Stimulated activated CD8-positive, alpha-beta memory T cell treated with anti-CD3 and anti-CD28 coated beads, Interleukin-7, amount 100 ng/mL, for 1 hour (primary cell): Measurements from ENCODE around the gene PIK3C2B.

Experiments
- DNase-seq, 2 donors: peaks; one replicate each; pipeline ENCODE4 v3.0.0-alpha.2; 2020; ENCODE audit warnings: low read depth in 2 of 2

The PIK3C2B gene

DNA sequence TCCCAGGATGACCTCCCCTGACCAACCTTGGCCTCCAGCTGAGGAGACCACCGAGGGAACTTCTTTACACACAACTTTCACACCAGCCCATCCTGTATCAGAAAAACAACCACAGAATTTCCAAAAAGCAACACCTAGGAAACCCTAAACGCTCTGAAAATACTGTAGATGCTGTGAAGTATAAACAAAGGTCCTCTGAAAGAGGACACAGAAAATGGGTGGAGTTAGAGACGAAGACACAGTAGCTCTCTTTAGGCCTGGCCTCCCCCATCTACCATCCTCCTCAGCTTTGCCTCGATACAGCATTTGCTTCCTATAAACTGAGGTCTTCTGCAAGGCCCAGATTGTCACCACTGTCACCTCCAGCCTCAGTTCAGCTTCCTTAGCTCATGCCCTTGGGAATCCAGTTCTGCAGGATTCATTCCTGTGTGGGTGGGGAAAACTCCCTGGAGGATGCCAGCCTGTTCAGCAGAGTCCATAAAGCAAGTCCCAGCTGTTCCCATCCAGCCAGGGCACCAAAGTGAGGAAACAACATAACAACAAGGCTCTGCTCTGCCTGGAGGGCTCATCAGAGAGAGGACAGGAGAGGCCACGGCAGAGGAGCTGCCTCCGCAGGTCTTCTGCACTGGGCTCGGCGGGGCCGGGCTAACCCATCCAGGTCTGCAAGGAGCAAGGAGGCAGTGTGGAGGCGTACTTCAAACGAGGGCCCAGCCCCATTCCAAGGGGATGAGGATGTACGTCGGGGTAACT, 15.0 kb downstream of the PIK3C2B start:
- DNase-seq: no peak

DNA sequence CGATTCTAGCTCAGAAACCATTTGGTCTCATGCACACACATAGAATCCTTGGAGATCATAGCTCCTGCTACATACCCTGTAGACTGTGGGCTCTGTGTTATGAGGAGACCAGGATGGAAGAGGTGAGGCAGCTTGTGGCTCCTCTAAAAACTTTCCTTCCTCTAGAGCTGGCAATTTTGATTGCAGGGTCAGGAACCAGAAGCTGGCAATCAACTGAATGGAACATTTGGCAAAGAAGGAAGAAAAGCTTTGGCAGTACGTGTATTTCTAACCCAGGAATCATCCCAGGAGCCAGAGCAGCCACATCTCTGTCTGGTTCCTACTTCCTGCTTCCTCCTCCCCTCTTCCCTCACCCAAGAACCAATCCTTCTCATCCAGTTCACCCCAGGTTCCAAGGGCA, 15.7 kb downstream of the PIK3C2B start:
- no peak for DNase-seq

DNA sequence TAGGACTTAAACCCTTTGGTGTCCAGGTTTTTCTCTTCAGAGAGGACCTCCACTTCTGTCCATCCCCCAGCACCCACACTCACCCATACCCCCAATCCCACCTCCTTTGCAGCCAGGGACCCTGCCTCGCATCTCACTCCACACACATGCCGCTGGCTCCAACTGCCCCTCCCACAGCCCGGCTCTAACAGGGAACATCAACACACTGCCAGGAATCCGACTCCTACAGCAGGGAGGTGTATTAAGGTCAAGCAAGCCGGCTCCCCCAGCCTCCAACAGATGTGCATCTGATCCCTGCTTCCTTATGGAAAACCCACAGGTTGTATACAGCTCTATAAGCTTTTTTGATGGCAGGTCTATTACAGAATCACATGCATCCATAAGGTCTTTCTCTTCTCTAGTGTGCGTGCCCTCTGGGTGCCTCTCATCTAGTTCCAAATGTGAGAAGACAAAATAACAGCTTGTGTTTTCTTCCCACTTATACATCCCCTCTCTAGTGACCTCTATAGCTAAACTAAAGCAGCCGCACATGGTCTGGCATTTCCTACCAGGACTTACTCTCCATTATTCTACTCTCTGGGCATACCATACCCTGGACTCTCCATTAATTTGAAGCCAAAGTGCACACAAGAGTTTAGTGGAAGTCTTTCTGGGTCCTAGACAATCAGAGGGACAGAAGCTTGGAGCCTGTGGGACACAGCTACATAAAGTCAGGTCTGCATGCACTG, 16.3 kb downstream of the PIK3C2B start:
- DNase-seq: no peak

DNA sequence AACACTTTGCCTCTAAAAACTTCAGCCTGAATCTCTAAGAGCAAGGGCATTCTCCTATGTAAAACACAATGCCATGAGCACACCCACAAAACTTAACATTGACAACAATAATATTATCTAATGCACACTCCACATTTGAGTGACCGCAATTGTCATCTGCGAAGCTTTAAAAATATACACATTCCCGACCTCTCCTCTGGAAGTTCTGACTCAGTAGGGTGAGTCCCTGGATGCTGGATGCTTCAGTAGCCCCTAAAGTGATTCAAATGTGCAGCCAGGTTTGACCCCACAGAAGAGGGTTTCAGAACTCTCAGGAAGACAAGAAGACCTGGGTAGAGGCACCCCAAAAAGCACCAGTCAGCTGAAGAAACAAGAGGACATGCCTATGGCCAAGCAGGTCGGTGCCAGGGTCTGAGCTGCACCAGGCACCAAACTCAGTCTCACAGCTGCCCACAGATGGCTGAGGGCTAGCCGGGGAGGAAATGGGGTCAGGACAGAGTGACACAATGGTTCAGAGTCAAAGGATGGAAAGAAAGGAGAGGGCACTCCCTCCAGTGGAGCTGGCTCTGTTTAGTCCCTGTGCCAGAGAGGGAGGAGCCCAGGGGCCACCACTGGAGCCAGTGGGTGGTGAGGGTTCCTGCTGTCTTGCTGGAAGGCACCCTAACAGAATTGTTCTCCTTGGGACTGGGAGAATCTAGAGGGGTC, 17.4 kb downstream of the PIK3C2B start:
- DNase-seq: no peak

DNA sequence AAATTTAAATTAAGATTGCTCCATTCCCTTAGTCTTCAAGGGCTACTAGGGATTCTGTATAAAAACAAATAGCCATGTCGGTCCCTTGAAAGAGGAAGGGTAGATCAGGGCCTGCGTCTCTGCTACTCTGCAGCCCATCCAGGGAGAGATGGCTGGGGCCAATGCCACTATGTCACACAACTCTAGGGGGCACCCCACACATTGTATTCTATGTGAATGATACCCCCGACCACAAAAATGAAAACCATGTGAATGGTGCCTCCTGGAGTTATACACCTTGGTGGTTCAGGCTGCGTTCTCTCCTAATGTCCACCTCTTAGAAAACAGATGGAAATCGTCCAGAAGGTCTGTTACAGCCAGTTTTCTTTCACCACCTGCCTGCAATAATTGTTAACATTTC, 18.0 kb downstream of the PIK3C2B start:
- no peak for DNase-seq

DNA sequence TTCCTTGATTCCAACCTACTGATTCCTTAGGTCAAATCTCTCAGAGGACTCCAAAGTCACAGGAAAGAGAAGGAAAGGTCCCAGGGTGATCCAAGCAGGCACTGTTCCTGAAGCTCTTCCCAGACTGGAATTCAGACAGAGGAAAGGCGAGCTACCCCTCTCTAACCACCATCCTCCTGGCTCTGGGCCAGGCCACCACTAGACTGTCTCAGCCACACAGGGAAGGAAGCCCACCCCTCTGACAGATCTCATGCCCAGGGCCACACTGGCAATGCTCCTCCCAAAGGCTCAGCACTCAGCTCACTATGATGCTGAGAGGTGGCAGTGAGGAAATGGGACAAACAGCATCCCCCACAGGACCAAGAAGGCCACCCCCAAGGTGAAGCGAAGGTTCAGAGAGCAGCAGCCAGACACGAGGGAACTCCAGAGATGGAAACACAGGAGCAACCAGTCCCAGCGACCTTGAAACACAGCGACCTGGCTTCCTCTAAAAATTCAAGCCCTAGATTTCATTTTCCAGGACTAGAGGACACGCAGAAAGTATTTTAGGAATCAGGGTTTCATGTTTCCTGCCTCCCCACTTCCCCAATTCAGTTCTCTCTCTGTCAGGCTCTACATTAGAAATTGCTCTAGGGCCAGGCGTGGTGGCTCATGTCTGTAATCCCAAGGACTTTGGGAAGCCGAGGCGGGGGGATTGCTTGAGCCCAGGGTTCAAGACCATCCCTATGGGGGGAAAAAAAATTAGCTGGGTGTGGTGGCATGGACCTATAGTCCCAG, 18.8 kb downstream of the PIK3C2B start:
- no peak for DNase-seq

DNA sequence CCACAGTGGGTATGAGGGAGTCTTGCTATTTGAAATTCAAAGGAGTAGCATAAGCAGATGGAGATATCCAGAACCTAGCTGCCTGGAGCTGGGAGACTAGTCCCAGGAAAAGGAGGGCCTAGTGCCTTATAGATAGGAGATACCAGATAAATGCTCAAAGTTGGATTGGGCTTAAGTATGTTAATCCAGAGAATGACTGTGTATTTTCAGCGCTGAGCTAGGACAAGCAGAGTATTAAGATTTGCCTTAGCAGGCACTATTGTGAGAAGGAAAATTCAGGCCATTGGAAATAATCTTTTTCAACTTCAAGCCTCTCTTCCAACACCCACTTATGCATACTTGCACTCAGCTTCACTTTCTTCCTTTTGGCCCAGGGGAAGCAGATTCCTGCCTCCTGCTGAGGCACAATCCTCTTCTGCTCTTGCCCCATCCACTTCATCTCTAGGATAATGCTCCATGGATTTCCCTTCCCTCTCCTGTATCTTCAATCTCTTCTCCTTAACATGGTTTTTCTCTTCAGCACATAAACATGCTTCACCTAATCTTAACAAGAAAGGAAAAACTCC, 21.1 kb downstream of the PIK3C2B start:
- DNase-seq: no peak

DNA sequence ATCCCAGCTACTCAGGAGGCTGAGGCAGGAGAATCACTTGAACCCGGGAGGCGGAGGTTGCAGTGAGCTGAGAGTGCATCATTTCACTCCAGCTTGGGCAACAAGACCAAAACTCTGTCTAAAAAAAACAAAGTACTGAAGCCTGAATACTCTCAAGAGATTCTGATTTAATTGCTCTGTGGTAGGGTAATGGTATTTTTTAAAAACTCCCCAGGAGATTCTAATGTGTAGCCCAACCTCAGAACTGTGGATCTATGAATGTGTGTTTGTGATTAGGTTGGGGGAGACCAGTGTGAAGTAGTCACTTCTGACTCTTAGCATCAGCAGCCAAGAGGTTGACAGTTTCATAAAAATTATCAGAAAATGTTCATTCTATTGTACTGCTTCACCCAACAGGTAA, 21.9 kb downstream of the PIK3C2B start:
- DNase-seq: no peak

DNA sequence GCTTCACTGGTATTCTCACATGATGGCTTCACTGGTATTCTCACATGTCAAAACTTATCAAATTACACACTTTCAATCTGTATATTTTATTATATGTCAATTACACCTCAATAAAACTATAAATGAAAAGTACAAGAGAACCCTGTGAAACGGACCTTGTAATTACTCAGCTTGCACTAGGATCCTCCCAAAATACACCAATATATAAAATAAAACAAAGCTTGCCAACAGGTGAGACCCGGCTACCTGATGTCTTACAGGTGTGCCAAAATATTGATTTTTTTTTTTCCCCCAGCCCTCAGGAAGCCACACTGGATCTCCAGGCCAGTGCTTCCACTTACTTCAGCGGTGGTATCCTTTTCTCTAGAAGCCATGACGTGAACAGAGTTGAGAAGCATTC, 22.9 kb downstream of the PIK3C2B start:
- DNase-seq: no peak

DNA sequence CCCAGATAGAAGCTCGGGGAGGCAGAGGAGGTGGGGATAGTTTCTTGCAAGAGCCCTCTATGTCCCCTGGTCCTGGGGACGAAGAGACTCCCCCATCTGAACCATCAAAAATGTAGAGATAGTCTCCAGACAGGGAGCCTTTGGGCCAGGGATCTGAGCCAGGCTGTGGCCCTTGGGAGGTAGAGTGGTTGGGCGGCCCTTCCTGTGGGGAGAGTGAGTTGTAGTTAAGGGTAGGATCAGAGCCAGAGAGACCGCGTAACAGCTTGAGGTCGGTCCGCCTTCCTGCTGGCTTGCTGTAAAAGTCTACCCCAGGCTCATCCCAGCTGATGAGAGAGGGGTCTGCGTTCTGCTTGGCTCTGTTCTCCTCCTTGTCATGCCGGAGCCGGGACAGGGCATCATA, 25.3 kb downstream of the PIK3C2B start:
- no peak for DNase-seq

DNA sequence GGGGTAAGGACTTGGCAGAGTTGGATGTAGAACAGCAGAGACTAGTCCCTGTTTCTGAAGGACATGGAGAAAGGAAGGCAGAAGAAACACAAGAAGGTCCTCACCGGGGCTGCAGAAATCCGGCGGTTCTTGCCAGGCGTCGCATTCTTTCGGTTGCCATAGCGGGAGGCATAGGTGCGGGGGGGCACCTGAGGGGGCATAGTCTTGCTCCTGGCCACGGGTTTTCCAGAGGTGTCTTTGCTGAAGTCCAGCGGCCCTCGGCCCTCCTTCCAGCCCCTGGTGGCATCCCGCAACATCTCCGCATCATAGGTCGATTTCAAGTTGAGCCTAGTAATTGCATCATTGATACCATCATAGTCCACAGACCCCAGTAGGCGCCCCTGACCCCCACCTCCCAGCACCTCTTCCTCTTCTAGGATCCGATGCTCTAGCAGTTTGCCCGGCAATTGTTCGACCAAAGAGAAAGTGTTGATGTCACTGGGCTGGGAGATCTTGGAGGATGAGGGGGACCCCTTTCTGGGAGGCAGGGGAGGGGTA, 25.8 kb downstream of the PIK3C2B start:
- no peak for DNase-seq

DNA sequence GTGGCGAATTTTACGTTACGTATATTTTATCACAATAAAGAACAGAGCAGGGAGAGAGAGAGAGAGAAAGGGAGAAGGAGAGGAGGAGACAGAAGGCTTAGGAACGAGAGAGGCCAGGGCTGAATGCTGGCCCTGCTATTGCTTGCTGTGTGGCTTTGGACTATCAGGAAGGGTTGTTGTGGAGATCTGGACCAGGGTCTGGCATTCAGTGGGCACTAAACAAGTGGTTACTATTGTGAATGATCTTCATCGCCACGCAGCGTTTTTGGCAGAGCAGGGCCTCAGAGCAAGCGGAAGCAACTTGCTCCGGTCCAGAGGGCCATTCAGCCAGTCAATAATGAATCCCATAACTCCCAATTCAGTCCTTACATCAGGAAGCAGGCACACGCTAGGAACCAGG, 26.4 kb downstream of the PIK3C2B start:
- DNase-seq: no peak

DNA sequence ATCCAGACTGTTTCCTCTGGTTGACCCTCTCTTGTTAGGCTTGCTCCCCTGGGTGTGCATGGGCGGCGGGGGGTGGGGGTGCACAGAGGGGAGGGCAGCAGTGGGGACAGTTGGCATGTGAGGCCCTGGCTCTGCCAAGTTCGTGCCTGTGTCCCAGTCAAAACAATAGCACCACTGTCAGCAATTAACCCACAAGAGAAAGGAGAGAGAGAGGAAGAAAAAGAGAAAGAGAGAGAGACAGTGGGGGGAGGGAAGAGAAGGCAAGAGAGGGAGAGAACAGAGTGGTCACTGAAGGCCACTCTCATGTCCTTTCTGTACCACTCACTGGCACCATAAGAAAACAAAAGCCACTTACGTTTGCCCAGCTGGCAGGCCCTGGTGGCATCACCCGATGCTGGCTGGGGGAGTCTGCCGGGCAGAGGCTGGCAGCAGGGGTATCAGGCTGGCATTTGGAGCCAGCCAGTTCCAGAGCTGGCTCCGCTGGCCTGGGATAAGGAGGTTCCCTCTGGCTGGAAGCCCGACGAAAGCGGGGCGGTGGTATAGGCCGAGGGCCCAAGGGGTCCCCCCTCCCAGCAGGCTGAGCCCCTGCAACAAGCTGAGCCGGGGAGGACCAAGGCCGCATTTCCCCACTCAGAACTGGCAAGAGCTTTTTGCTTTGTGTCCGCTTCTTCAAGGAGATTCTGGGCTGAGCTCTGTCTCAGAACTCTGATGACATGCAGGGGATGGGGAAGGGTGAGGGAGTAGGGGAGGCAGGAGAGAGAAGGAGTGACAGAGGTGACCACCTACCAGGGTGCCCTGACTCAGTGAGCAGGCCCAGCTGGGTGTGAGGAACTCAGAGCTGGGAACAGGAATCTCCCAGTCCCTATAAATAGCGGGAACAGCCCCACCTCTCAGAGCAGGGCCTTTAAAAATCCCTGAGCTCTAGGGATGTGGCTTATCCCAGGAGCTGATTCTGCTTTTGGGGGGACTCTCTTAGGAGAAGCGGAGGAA, 27.9 kb downstream of the PIK3C2B start:
- DNase-seq: no peak

DNA sequence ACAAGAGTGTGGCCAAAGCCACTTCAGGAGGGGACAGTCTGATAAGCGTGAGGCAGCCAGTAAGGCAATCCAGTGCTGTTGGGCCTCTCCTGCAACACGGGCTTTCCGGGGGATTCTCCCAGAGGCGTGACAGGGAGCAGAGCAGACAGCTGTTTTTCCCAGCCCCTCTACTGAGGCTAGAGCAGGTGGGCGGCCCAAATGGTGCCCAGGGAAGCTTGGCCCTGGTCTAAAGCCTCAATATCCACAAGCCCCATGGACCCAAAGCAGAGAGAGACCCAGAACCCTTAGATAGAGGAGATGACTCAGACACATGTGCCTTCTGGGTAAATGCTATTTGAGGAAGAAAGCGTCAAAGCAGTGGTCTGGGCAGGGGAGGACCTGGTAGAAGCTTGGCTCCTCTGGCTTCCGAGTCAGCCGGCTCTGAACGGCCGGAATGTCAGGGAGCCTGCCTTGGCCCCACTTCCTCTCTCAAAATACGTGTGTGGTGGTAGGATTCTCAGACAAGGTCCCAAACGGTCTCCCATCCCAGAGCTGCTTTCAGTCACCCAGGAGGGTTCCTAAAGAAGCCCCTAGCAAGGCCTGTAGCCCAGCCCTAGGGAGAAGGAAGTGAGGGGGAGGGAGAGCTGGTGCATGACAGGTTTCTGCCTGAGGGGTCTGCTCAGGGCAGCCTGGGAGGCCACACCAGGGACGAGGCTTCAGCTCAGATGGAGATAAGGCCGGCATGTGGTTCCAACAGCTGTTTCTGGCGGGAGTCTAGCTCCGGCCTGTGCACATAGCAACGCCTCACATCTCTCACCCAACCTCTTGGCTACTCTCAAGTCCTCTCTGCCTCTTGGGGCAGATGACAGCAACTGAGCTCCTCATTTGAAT, 28.8 kb downstream of the PIK3C2B start:
- DNase-seq: no peak

DNA sequence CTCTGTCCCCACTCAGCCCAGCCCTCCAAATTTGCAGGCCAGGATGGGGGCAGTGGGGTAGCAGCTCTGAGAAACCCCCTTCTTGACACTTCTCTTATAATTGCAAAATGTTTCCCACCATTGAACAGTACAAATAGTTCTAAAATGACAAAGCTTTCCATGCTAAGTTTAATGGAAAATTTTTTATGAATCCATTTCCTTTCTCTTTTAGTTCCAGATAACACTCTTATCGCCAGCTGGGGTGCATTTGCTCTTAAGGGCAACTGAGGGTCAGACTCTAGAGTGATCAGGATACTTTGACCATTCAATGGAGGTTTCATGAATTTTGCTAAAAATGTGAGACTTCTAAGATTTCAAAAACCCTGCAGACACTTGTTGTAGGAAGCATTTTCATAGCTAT, 29.9 kb downstream of the PIK3C2B start:
- no peak for DNase-seq

DNA sequence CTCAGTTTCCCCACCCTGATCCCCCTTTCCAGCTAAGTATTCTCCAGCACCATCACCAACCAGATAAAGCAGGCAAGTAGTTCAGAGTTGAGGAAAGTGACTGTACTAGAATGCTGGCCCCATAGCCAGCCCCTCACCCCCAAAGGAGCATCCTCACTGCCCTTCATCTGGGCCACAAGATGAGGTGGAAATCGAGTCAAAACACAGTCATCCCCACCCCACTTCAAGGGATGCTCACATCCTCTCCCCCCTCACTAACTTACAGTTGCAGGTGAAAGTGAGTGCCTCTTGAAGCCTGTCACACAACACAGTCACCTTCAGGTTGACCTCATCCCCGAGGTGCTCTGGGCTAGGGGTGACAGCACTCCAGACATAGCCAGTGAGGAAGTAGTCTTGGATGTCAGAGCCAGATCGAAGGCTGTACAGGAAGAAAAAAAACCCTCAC, 30.4 kb downstream of the PIK3C2B start:
- DNase-seq: no peak

DNA sequence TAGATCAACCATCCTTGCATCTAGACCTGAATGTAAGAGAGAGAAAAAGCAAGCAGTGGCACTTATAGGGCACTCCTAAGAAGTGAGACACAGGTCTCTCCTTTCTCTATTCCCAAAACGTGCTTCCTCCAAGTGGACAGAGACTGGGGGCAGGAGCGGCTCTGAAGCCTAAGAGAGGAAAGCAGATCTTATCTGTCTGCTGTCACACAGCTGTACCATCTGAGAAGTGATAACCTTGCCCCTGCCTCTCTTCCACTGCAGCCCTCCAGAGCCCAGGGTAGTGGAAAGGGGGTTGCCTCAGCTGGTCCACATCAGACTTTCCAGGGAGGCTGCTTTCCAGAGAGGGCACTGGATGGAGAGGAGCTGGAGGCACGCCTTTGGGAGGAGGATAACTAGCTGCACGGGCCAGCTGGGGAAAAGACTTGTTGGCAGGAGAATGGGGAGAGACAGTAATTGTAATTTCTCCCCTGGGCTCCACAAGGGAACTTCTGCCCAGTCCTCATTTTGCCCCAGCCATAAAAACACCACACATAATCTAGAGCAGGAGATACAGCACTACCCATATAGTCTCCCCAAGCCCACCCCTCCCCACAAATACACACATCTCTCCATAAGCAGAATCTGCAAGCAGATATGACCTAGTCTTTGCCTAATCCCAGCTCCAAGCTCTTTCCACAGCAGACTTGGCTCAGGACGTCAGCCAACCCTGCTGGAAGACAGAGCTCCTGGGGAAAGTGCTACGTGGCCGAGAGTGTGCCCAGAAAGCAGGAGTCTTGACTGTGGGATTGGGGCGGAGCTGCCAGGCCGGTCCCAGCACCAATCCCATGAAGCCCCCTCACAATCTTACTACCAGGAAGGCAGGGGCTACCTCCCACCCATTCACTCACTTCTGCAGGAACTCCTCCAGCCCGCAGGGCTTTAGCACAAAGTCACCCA, 31.2 kb downstream of the PIK3C2B start:
- no peak for DNase-seq

DNA sequence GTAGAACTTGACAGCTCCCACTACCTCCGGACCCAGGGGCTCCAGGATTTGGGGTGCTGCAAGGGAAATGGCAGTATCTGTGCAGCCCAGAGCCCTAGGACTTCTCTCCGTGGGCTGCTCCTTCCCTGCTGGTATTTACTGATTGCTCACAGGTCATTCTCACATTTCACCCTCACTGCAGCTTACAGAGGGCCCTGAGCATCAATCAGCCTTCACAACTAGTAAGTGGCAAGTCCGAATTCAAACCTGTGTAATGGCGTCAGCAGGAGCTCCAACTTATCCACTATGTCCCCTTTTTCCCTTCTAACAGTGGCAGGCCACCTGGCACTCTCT, 32.4 kb downstream of the PIK3C2B start:
- DNase-seq: no peak
